OCI-LY1 (cell line): ENCODE measurements around the gene MED1.
"Not testable (repeated sequence)": the region's sequence is repeated elsewhere in the genome, so short reads cannot be mapped to it uniquely, and the experiment has no call there.

ENCODE experiments used
- H2AFZ ChIP-seq: fragments of 200-600 bp; sonication (generic), shearing (Covaris generic); 2 replicates; pipeline ENCODE4 v1.6.0; 2014; ENCODE audit warnings: antibody characterized with exemption, mild to moderate bottlenecking, low read length
- H3F3A ChIP-seq: fragments of 200-600 bp; sonication (generic), shearing (Covaris generic); 2 replicates; pipeline ENCODE4 v1.6.0; 2014; ENCODE audit warnings: mild to moderate bottlenecking, antibody characterized with exemption, low read length, moderate library complexity; ENCODE audit not compliant: insufficient read depth
- H3K27ac ChIP-seq: fragments of 200-600 bp; sonication (generic); 2 replicates; pipeline ENCODE4 v1.5.1; 2014; ENCODE audit warnings: low read length, mixed run types, mild to moderate bottlenecking, low read depth; ENCODE audit not compliant: poor library complexity, severe bottlenecking
- H3K27me3 ChIP-seq: fragments of 200-600 bp; sonication (generic); 2 replicates; pipeline ENCODE4 v1.6.0; 2014; ENCODE audit warnings: antibody characterized with exemption, mild to moderate bottlenecking, low read length, moderate library complexity; ENCODE audit not compliant: insufficient read depth
- H3K36me3 ChIP-seq: fragments of 200-600 bp; sonication (generic); 2 replicates; pipeline ENCODE4 v1.6.1; 2014; ENCODE audit warnings: mild to moderate bottlenecking, antibody characterized with exemption, low read length, moderate library complexity, mixed read lengths; ENCODE audit not compliant: insufficient read depth
- H3K4me1 ChIP-seq: fragments of 200-600 bp; sonication (generic); 2 replicates; pipeline ENCODE4 v1.5.1; 2014; ENCODE audit warnings: mild to moderate bottlenecking, low read length, moderate library complexity; ENCODE audit not compliant: insufficient read depth, severe bottlenecking
- H3K4me2 ChIP-seq: fragments of 200-600 bp; sonication (generic), shearing (Covaris generic); 2 replicates; pipeline ENCODE4 v1.6.1; 2014; ENCODE audit warnings: low read length
- H3K4me3 ChIP-seq: fragments of 200-600 bp; sonication (generic); 2 replicates; pipeline ENCODE4 v1.5.1; 2014; ENCODE audit warnings: low read length, low read depth, mild to moderate bottlenecking, mixed read lengths; ENCODE audit not compliant: poor library complexity, severe bottlenecking
- H3K79me2 ChIP-seq: fragments of 200-600 bp; shearing (Covaris generic); 2 replicates; pipeline ENCODE4 v1.6.1; 2016; ENCODE audit warnings: mixed run types, low read length, mixed read lengths; ENCODE audit not compliant: insufficient read depth
- H3K9ac ChIP-seq: fragments of 200-600 bp; sonication (generic), shearing (Covaris generic); 2 replicates; pipeline ENCODE4 v1.6.1; 2014; ENCODE audit warnings: mild to moderate bottlenecking, low read length, mixed read lengths
- H3K9me2 ChIP-seq: fragments of 200-600 bp; sonication (generic), shearing (Covaris generic); 2 replicates; pipeline ENCODE4 v1.6.1; 2014; ENCODE audit warnings: low read depth, mild to moderate bottlenecking, low read length, mixed read lengths
- H3K9me3 ChIP-seq: fragments of 200-600 bp; shearing (Covaris generic); 2 replicates; pipeline ENCODE4 v1.6.1; 2014; ENCODE audit warnings: low read length, mixed read lengths
- H4K20me1 ChIP-seq: fragments of 200-600 bp; sonication (generic), shearing (Covaris generic); 2 replicates; pipeline ENCODE4 v1.6.0; 2016; ENCODE audit warnings: mild to moderate bottlenecking, low read length; ENCODE audit not compliant: insufficient read depth
- EZH2 ChIP-seq: fragments of 200-600 bp; sonication (generic), shearing (Covaris generic); IDR thresholded peaks from 2 replicates; pipeline ENCODE4 v1.8.0; 2017; ENCODE audit warnings: borderline replicate concordance, mixed run types, mild to moderate bottlenecking, antibody characterized with exemption, low read length, moderate library complexity, mixed read lengths
- TF ChIP-seq, protein P1 (sequence below): fragments of 200-600 bp; sonication (generic), shearing (Covaris generic); IDR thresholded peaks from 2 replicates; pipeline ENCODE4 v1.5.1; 2017; ENCODE audit warnings: mild to moderate bottlenecking, antibody characterized with exemption, low read length, moderate library complexity, mixed read lengths

MED1 gene

GRCh38 chr17:39380144-39380543 lies 70.9 kb downstream of the MED1 start:
- TF ChIP-seq, protein P1, sequence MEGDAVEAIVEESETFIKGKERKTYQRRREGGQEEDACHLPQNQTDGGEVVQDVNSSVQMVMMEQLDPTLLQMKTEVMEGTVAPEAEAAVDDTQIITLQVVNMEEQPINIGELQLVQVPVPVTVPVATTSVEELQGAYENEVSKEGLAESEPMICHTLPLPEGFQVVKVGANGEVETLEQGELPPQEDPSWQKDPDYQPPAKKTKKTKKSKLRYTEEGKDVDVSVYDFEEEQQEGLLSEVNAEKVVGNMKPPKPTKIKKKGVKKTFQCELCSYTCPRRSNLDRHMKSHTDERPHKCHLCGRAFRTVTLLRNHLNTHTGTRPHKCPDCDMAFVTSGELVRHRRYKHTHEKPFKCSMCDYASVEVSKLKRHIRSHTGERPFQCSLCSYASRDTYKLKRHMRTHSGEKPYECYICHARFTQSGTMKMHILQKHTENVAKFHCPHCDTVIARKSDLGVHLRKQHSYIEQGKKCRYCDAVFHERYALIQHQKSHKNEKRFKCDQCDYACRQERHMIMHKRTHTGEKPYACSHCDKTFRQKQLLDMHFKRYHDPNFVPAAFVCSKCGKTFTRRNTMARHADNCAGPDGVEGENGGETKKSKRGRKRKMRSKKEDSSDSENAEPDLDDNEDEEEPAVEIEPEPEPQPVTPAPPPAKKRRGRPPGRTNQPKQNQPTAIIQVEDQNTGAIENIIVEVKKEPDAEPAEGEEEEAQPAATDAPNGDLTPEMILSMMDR = no peak
- TF ChIP-seq EZH2 = no peak
- Histone ChIP-seq H3K9me3 (no peaks in the 10 kb centered on the region), H3K4me3 (no peak overlapping the region), H3F3A (no peaks in the 10 kb centered on the region), H3K9me2 (no peaks in the 10 kb centered on the region), H3K27ac (no peak overlapping the region), H3K9ac (no peak overlapping the region), H2AFZ (no peak overlapping the region), H3K4me1 (peaks cover 22% of the 10 kb centered on the region), H3K27me3 (no peaks in the 10 kb centered on the region), H4K20me1 (no peaks in the 10 kb centered on the region), H3K4me2 (no peak overlapping the region), H3K36me3 (no peaks in the 10 kb centered on the region), H3K79me2 (no peaks in the 10 kb centered on the region)

GRCh38 chr17:39376434-39376833 lies 74.6 kb downstream of the MED1 start:
- no peaks in the 10 kb centered on the region for H4K20me1 ChIP-seq
- H3K9ac ChIP-seq = no peak overlapping the region
- no peak for TF ChIP-seq EZH2
- TF ChIP-seq, protein P1 = no peak
- H3K27me3 ChIP-seq = no peaks in the 10 kb centered on the region
- no peaks in the 10 kb centered on the region for H3K9me3 ChIP-seq
- H3K9me2 ChIP-seq = no peaks in the 10 kb centered on the region
- H3K79me2 ChIP-seq = no peaks in the 10 kb centered on the region
- no peaks in the 10 kb centered on the region for H3K36me3 ChIP-seq
- no peak overlapping the region for H2AFZ ChIP-seq
- H3K4me3 ChIP-seq = no peak overlapping the region
- H3K4me1 ChIP-seq = peaks cover 22% of the 10 kb centered on the region
- H3F3A ChIP-seq = no peaks in the 10 kb centered on the region
- no peak overlapping the region; the same call in 1 of the 2 replicates for H3K4me2 ChIP-seq
- no peak overlapping the region for H3K27ac ChIP-seq

DNA sequence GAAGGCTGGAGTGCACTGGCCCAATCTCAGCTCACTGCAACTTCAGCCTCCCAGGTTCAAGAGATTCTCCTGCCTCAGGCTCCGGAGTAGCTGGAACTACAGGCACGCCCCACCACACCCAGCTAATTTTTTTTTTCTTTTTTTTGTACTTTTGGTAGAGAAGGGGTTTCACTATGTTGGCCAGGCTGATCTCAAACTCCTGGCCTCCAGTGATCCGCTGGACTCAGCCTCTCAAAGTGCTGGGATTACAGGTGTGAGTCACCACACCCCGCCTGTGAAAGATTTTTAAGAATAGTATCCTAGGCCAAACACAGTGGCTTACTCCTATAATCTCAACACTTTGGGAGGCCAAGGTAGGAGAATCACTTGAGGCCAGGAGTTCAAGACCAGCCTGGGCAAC lies 83.3 kb downstream of the MED1 start:
- not testable (repeated sequence) for H3K9me2 ChIP-seq, H3K79me2 ChIP-seq, H3K4me2 ChIP-seq, H3K27me3 ChIP-seq, H3F3A ChIP-seq, H3K9me3 ChIP-seq, H3K27ac ChIP-seq, H2AFZ ChIP-seq, H3K36me3 ChIP-seq, H3K4me1 ChIP-seq, H4K20me1 ChIP-seq, H3K9ac ChIP-seq, H3K4me3 ChIP-seq

- no peak overlapping the region for H3K4me2 ChIP-seq
- H3K9me2 ChIP-seq = no peaks in the 10 kb centered on the region
- H3K9me3 ChIP-seq = no peaks in the 10 kb centered on the region
- TF ChIP-seq EZH2 = no peak
- TF ChIP-seq, protein P1 = no peak
- H3K79me2 ChIP-seq = no peaks in the 10 kb centered on the region
- H3F3A ChIP-seq = no peaks in the 10 kb centered on the region
- H3K36me3 ChIP-seq = no peaks in the 10 kb centered on the region
- H3K27me3 ChIP-seq = no peaks in the 10 kb centered on the region
- H4K20me1 ChIP-seq = no peaks in the 10 kb centered on the region
- no peak overlapping the region for H2AFZ ChIP-seq
- H3K27ac ChIP-seq = no peak overlapping the region
- H3K4me1 ChIP-seq = no peaks in the 10 kb centered on the region
- no peak overlapping the region for H3K9ac ChIP-seq
- no peak overlapping the region for H3K4me3 ChIP-seq
Observed at GRCh38 chr17:39365872-39366271, 85.2 kb downstream of the MED1 start.
